ENCODE data around the gene DNM3. TPM values are rescaled to one million over a fixed set of nuclear protein-coding genes. Genes with fewer than 3 reads are reported as not detected.

The DNM3 gene
- total and polyA plus RNA-seq, 2 experiments from 2014 or later, result 5.2 to 12.2 TPM

DNA sequence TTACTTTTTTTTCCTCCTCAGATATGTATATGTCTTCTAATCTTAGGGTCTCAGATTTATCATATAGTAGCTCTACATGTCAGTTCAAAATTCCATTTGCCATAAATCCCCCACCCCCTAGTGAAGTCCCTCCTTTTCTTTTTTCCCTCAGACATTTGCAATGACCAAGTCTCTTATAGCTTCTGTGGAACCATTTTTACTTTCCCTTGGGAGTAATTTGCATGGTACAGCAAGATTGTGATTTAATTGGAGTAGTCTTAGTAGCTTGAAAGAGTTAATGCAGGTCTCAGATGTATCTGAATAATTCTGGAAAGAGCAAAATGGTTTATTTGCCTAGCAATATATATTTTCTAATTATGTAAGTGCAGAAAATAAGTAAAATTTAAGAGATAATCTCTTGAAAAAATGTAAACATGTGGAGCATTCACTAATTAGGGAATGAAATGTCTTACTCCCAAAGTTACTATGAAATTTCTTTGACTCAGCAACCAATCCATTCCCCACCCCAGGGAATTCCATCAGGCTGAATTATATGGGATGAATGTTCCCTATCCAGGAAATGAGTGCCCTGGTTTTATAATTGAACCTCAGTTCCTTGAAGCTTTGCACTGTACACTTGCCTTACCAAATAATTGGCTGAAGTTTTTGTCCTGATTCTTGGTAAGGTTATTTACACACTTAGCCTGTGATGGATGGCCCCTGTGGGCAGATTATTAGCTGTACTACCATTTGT, 267.0 kb downstream of the DNM3 start (continued):
- TF ChIP-seq ETS1 (IDR thresholded peaks at IDR 0.05) (no peak), REST (IDR thresholded peaks at IDR 0.05; ENCODE audit: unreplicated experiment) (no peak), EZH2 (IDR thresholded peaks at IDR 0.05; ENCODE audit: low read depth, unreplicated experiment) (no peak), CREB1 (CRISPR knock-in tag; IDR thresholded peaks at IDR 0.05; ENCODE audit: low read depth) (no peak)
- TF ChIP-seq, protein P1, sequence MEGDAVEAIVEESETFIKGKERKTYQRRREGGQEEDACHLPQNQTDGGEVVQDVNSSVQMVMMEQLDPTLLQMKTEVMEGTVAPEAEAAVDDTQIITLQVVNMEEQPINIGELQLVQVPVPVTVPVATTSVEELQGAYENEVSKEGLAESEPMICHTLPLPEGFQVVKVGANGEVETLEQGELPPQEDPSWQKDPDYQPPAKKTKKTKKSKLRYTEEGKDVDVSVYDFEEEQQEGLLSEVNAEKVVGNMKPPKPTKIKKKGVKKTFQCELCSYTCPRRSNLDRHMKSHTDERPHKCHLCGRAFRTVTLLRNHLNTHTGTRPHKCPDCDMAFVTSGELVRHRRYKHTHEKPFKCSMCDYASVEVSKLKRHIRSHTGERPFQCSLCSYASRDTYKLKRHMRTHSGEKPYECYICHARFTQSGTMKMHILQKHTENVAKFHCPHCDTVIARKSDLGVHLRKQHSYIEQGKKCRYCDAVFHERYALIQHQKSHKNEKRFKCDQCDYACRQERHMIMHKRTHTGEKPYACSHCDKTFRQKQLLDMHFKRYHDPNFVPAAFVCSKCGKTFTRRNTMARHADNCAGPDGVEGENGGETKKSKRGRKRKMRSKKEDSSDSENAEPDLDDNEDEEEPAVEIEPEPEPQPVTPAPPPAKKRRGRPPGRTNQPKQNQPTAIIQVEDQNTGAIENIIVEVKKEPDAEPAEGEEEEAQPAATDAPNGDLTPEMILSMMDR (conservative IDR thresholded peaks at IDR 0.05; ENCODE audit: low read depth in 2 of 2), result no peak

GRCh38 chr1:172109359-172109758, 268.1 kb downstream of the DNM3 start:
- H3K27ac ChIP-seq (ENCODE audit: low read depth), result no peak overlapping the region
- Mint-ChIP-seq H3K4me3 (no peak overlapping the region), H3K4me1 (no peaks in the 10 kb centered on the region), H3K27ac (no peak overlapping the region), H3K36me3 (ENCODE audit: low read depth) (no peaks in the 10 kb centered on the region), H3K9me3 (no peaks in the 10 kb centered on the region), H3K27me3 (ENCODE audit: insufficient read depth, low read depth, poor library complexity) (peaks cover 2% of the 10 kb centered on the region)
- TF ChIP-seq ZNF114 (CRISPR knock-in tag; IDR thresholded peaks at IDR 0.05), result no peak
- TF ChIP-seq CREB1 (CRISPR knock-in tag; IDR thresholded peaks at IDR 0.05; ENCODE audit: low read depth), result no peak
- TF ChIP-seq JUNB (IDR thresholded peaks at IDR 0.05; ENCODE audit: unreplicated experiment), result no peak
- TF ChIP-seq POLR2AphosphoS5 (IDR thresholded peaks at IDR 0.05; ENCODE audit: low read depth), result no peak
- no peak for DNase-seq (ENCODE audit: low spot score)
- H3K4me3 ChIP-seq, result no peak overlapping the region
- H4K20me1 ChIP-seq (replicated peaks; ENCODE audit: insufficient read depth), result no peaks in the 10 kb centered on the region
- no peaks in the 10 kb centered on the region for H3F3A ChIP-seq (replicated peaks; ENCODE audit: low read depth)
- no peaks in the 10 kb centered on the region for H3K27me3 ChIP-seq (ENCODE audit: insufficient read depth)
- H3K79me2 ChIP-seq (replicated peaks; ENCODE audit: insufficient read depth), result no peaks in the 10 kb centered on the region
- no peak overlapping the region for H3K4me2 ChIP-seq
- H3K36me3 ChIP-seq (ENCODE audit: insufficient read depth), result no peaks in the 10 kb centered on the region
- no peak for ATAC-seq
- H3K9me2 ChIP-seq (ENCODE audit: insufficient read depth), result no peaks in the 10 kb centered on the region
- no peak overlapping the region for H2AFZ ChIP-seq
- no peaks in the 10 kb centered on the region for H3K4me1 ChIP-seq (ENCODE audit: insufficient read depth)
